HG02623 (cell line): ENCODE measurements around the gene MINAR1.

Experiments used
- ATAC-seq: cut with Tn5 transposase; IDR thresholded peaks from one replicate; pipeline ENCODE4 v1.9.1; 2021; ENCODE audit warnings: moderate library complexity; ENCODE audit not compliant: unreplicated experiment

The MINAR1 gene

DNA sequence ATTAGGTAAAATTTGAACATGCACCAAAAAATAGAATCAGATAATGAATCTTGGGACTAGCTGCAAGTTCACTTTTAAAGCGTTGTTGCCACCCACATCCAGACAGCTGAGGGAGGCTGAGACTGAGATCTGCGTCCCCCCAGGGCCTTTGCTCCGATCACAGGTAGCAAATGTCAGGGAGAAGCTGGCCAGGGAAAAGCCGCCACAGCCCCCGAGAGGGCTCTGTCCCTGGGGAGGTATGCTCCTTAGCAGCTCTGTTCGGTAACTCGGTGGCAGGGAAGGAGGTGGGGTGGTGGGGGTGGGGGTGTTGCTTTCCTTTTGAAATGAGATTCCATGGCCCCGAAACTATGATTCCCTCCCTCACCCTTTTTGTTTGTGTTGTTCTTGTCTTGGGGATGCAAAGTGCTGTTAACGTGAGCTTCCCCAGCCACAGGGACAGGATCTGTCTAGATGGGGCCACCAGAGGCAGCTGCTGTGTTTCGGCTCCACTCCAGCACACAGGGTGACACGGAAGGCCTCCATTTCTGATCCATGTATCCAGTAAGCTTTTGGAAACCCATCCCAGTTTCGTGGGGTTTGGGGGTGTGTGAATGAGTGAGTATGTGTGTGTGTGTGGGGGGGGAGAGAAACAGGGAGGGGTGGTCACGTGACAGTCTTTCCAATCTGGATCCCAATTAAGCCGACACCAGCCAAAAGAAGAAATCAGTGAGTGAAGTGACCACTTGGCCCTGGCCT, 1.1 kb upstream of the MINAR1 start:
- no peak for ATAC-seq

DNA sequence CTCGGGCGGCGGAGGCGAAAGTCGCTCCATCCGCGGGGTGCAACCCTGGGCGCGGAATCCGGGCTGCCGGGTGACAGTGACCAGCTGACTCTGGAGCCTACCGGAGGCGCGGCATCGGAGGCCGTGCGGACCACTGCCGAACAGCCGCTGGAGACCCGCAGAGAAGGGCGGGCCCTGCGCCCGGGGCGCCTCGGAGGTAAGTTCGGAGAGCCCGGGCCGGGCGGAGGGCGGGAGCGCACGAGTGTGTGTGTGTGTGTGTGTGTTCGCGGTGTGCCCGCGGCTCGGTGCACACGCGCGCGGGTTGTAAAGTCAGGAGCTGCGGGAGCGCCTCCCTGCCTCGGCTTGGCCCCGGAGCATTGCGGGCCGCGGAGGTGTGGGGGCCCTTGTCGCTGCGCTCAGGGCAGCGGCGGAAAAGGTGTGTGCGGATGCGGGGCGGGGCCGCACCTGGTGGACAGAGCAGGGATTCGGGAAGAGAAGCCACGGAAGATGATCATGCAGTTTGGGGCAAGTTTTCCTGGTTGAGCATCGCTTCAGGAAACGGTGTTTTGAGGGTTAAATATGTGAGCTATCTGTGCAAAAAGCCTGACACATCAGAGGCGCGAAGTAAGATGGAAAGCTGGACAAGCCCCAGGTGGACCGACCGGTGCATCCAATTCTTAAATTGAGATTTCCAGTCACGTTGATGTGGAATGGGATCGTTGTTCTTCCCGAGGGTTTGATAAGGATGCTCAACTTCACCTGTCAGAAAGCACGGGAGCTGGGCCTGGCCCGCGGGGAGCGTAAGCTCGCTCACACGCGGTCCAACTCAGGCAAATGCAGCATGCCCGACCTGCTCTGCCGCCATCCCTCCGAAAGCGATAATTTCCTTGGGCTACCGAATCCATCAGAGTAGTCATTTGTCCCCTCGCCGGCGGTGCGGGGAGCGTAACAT, 474 bp downstream of the MINAR1 start:
- ATAC-seq = no peak

GRCh38 chr15:79433276-79433990, 1.3 kb downstream of the MINAR1 start:
- ATAC-seq = no peak

DNA sequence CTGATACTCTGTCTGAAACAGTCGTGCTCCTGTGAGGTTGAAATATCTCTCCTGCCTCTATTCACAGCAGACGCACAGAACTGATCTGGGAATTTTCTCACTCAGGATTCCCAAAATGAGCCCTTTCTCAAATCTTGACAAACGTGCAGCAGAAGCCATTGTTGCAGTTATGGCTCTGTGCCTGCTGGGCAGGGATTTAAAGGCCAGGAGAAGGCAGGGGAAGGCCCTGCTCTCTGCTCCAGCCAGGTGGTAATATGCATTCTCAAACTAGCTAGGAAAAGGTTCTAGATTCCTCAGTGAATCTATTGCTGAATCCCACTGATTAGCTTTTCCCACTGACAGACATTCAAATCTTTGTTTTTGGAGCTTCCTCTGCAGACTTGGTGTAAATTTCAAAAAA, 2.2 kb downstream of the MINAR1 start:
- ATAC-seq = no peak

- no peak for ATAC-seq
Measured at GRCh38 chr15:79436037-79436780, 4.1 kb downstream of the MINAR1 start.

- ATAC-seq = no peak
Measured at GRCh38 chr15:79437275-79438000, 5.3 kb downstream of the MINAR1 start.

DNA sequence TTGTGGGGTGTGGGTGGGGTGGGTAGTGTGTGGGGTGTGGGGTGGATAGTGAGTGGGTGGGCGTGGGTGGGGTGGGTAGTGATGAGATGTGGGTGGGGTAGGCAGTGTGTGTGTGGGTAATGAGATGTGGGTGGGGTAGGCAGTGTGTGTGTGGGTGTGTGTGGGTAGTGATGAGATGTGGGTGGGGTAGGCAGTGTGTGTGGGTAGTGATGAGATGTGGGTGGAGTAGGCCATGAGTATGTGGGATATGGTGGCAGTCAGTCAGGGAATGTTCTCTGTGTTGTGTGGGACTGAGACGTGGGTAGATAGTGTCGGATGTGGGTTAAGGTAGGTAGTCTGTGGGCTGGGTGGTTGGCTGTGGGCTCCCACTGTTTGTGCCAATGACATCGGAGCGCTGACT, 7.1 kb downstream of the MINAR1 start:
- no peak for ATAC-seq

- no peak for ATAC-seq
Measured at GRCh38 chr15:79440355-79440908, 8.3 kb downstream of the MINAR1 start.

GRCh38 chr15:79442911-79443310, 10.8 kb downstream of the MINAR1 start:
- no peak for ATAC-seq

DNA sequence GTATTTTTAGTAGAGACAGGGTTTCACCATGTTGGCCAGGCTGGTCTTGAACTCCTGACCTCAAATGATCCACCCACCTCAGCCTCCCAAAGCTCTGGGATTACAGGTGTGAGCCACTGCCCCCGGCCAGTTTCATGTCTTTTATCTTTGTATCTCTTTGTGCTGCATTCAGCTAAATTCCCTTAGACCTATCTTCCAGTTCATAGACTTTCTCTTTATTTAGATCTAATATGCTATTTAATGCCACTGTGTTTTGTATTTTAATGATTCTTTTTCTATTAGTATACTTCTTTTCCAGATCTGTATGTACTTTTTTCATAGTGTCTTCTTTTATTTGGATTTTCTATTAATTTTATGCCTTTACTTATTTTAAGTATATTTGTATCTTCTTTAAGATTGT, 14.9 kb downstream of the MINAR1 start:
- ATAC-seq = no peak

DNA sequence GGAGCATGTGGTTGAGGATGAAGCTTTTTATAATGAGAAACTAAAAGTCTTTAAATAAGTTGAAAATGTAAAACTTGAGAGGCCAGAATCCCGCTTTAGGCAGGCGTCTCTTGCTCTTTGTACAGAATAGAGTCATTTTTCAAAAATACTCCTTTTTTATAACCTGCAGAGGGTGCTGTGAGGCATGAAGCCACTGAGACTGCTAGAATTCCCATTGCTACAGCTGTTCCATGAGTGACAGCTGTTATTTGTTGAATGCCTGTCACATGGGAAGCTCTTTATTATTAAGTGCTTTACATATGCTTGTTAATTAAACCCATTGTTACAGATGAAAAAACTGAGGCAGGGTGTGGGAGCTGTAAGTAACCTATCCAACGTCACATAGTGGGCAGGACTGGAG, 18.5 kb downstream of the MINAR1 start:
- ATAC-seq = no peak

DNA sequence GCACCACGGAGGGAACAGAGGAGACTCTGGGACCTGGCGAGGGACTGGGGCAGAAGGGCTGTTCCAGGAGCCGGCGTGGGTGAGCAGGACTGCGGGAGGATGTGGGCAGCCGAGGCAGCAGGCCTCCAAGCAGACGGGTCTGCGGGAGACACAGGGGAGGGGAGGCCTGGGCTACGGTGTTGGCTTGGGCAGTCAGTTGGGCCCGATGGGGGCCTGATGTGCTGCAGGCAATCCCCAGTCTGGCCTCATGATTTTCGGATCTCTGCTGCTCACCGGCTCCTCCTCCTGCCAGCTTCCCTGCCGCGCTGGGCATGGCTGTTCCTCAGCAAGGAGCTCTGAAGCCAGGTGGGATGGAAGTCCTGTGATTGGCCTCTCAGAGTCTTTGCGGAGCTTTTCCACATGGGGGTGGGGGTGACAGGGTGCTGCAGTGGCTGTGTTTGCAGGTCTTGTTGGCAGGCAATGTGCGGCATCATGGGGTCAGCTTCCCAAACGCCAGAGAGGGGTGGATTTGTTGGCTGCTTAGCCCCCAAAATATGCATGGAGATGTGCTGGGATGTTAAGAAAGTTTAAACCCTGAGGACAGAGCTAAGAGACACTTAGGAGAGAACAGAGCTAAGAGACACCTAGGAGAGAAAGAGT, 19.3 kb downstream of the MINAR1 start:
- no peak for ATAC-seq

DNA sequence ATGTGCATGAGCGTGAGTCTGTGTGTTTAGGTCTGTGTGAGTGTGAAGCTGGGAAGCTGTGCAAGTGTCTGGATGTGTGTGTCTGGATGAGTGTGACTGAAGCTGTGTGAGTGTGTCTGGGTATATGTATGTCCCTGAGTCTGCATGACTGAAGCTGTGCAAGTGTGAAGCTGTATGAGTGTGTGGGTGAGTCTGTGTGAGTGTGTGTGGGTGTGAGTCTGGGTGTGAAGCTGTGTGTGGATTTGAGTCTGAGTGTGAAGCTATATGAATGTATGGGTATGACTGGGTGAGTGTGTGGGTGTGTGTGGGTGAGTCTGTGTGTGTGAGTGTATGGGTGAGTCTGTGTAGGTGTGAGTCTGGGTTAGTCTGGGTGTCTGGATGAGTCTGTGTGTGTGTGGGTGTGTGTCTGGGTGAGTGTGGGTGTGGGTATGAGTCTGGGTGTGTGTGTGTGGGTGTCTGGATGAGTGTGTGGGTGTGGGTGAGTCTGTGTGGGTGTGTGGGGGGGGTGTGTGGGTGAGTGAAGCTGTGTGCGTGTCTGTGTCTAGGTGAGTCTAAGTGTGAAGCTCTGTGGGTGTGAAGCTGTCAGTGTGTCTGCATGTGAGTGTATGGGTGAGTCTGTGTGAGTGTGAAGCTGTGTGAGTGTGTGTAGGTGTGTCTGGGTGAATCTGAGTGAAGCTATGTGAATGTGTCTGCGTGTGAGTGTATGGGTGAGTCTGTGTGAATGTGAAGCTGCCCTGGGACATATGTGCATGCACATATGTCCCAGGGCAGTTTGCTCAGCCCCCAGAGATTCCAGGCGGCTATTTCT, 20.3 kb downstream of the MINAR1 start:
- ATAC-seq = no peak

GRCh38 chr15:79453446-79453845, 21.3 kb downstream of the MINAR1 start:
- no peak for ATAC-seq

- ATAC-seq = no peak
Measured at GRCh38 chr15:79454063-79454462, 21.9 kb downstream of the MINAR1 start.

GRCh38 chr15:79455361-79455760, 23.2 kb downstream of the MINAR1 start:
- no peak for ATAC-seq

- no peak for ATAC-seq
Measured at GRCh38 chr15:79455943-79456342, 23.8 kb downstream of the MINAR1 start.

DNA sequence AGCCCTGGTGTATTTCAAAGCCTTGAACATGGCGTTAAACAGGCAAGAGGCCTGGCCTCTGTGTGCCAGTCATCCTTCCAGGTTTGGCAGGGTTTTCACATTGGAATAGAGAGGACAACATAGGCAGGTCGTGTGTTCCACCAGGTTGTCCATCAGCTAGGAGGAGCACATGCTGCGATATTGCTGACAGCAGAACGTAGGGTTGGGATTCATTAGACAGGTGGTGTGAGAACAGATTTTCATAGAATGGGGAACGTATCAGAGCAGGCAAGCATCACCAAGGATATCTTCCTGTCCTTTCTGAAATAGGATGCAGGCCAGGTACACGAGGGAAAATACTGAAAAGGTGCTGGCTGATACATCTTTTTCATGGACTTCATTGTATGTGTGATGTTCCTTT, 26.4 kb downstream of the MINAR1 start:
- ATAC-seq = no peak

GRCh38 chr15:79459666-79460065, 27.5 kb downstream of the MINAR1 start:
- ATAC-seq = no peak
